Caki2 (cell line): ENCODE measurements around the gene WNT4. TPM values are rescaled to one million over a fixed set of nuclear protein-coding genes. Genes with fewer than 3 reads are reported as not detected.
A peak's percentile ranks its signal among the peaks of the same experiment; 100 is the strongest.

ENCODE experiments used
- DNase-seq: peaks from one replicate; pipeline ENCODE4 v3.0.0-alpha.2; 2015; ENCODE audit warnings: low read depth
- in situ Hi-C: cut with HindIII; loops from 2 replicates; pipeline ENCODE4 v1.10.0; 2016; ENCODE audit warnings: low sequenced_read_pairs, low pct_unique_long_range_greater_than_20kb, mixed read lengths
- total RNA-seq: library from RNA; depleted of rRNA; stranded (reverse); fragments of >200 nt; shearing (Covaris generic); gene quantifications from 2 replicates; pipeline ENCODE4 v1.2.3, GENCODE V29; 2014; ENCODE audit warnings: low replicate concordance; rRNA removed

The WNT4 gene
- 0.20 TPM in 1 of 2 replicates, not detected in the other for total RNA-seq

- DNase-seq, result peak; percentile 18
- in situ Hi-C loops, result no loop called here
Observed at GRCh38 chr1:22143065-22144033, at the start of gene WNT4. Gene WNT4 (minus strand): TSS chr1:22143097. CDS start chr1:22142922, 175 bp downstream.

- in situ Hi-C loops, result no loop called here
- no peak for DNase-seq
Observed at GRCh38 chr1:22190731-22191130, 47.8 kb upstream of the WNT4 start.

- no peak for DNase-seq
- in situ Hi-C loops, result no loop called here
Observed at GRCh38 chr1:22190251-22190650, 47.4 kb upstream of the WNT4 start.

- in situ Hi-C loops, result no loop called here
- DNase-seq, result no peak
Observed at GRCh38 chr1:22189619-22190018, 46.7 kb upstream of the WNT4 start.

GRCh38 chr1:22188914-22189313, 46.0 kb upstream of the WNT4 start:
- no peak for DNase-seq
- in situ Hi-C loops, result no loop called here

- in situ Hi-C loops, result no loop called here
- no peak for DNase-seq
Observed at GRCh38 chr1:22188436-22188835, 45.5 kb upstream of the WNT4 start.

- no peak for DNase-seq
- in situ Hi-C loops, result no loop called here
Observed at GRCh38 chr1:22186311-22186710, 43.4 kb upstream of the WNT4 start.

GRCh38 chr1:22184892-22185612, 42.2 kb upstream of the WNT4 start:
- peak; percentile 40 for DNase-seq
- in situ Hi-C loops, result no loop called here

- DNase-seq, result no peak
- in situ Hi-C loops, result no loop called here
Observed at GRCh38 chr1:22184454-22184853, 41.6 kb upstream of the WNT4 start.

GRCh38 chr1:22182715-22183114, 39.8 kb upstream of the WNT4 start:
- no peak for DNase-seq
- in situ Hi-C loops, result no loop called here

GRCh38 chr1:22179197-22179803, 36.4 kb upstream of the WNT4 start:
- in situ Hi-C loops, result no loop called here
- DNase-seq, result no peak

GRCh38 chr1:22177354-22178003, 34.6 kb upstream of the WNT4 start:
- no peak for DNase-seq
- in situ Hi-C loops, result no loop called here

- DNase-seq, result no peak
- in situ Hi-C loops, result no loop called here
Observed at GRCh38 chr1:22176258-22176657, 33.4 kb upstream of the WNT4 start.

GRCh38 chr1:22174446-22175220, 31.7 kb upstream of the WNT4 start:
- in situ Hi-C loops, result no loop called here
- no peak for DNase-seq

GRCh38 chr1:22171951-22172715, 29.2 kb upstream of the WNT4 start:
- no peak for DNase-seq
- in situ Hi-C loops, result no loop called here

GRCh38 chr1:22169816-22170215, 26.9 kb upstream of the WNT4 start:
- in situ Hi-C loops, result no loop called here
- DNase-seq, result no peak

GRCh38 chr1:22168412-22168973, 25.6 kb upstream of the WNT4 start:
- no peak for DNase-seq

More at GRCh38 chr1:22168412-22168973, 25.6 kb upstream of the WNT4 start:
- in situ Hi-C loops, result no loop called here
